Suppressor macrophage treated with lipopolysaccharide for 4 hours (primary cell): ENCODE data around the gene SP5.
A peak's percentile ranks its signal among the peaks of the same experiment; 100 is the strongest.
"Not testable (repeated sequence)": the region's sequence is repeated elsewhere in the genome, so short reads cannot be mapped to it uniquely, and the experiment has no call there.

Experiments used
- DNase-seq: peaks from one replicate; pipeline ENCODE4 v3.0.0-alpha.2; 2020

The SP5 gene

DNA sequence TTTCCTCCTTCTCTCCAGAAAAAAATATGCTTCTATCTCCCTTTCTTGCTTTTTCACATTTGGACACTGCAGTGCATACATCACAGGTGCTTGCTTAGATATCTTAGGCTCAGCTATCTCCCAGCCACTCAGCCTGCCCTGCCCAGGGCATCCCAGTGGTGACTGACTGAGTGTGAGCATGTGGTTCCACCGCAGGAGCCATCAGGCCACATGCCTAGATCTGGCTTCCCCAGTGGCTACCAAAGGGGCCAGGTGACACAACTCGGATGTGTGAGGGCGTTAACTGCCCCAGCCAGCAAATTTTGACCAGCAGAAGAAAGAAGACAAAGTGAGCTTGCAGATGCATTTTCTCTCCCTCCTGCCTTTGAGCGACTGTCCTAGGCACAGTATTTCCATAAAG lies 25.5 kb downstream of the SP5 start:
- no peak for DNase-seq

DNA sequence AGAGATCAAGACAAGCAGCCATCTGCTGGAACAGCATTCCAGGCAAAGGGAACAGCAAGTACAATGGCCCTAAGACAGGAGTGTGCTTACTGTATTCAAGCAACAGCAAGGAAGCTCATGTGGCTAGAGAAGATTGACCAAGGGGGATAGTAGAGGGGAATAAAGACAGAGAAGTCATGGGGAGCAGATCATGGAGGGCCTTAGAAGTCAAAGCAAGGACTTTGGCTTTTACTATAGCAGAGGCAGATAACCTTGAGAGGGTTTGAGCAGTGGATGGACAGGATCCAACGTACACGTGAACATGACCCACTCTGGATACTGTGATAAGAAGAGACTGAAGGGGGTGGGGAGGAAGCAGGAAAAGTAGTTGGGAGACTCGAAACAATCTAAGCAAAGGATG lies 26.9 kb downstream of the SP5 start:
- no peak for DNase-seq

DNA sequence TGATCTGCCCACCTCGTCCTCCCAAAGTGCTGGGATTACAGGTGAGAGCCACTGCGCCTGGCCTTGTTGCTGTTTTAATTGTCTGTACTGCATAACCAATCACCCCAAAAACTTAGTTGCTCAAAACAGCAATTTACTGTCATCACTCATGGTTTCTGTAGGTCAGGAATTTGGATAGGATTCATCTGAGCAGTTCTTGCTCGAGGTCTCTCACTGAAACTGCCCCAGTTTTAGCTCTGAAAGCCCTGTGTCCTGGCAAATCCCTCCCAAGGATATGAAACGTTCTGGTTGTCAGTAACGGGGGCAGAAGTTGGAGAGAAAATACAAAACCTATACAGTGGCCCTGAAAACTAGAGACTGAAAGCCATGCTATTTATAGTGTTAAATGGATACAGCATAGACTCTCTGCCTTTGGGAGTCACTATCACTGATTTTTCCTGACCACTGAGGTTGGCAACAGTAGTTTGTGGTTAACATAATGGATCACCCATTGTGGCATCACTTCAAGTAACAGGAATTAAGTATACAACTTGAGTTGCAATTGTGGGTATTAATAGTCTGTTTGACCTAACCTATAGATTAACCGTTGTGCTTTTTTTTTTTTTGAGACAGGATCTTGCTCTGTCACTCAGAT lies 27.9 kb downstream of the SP5 start:
- DNase-seq: no peak

DNA sequence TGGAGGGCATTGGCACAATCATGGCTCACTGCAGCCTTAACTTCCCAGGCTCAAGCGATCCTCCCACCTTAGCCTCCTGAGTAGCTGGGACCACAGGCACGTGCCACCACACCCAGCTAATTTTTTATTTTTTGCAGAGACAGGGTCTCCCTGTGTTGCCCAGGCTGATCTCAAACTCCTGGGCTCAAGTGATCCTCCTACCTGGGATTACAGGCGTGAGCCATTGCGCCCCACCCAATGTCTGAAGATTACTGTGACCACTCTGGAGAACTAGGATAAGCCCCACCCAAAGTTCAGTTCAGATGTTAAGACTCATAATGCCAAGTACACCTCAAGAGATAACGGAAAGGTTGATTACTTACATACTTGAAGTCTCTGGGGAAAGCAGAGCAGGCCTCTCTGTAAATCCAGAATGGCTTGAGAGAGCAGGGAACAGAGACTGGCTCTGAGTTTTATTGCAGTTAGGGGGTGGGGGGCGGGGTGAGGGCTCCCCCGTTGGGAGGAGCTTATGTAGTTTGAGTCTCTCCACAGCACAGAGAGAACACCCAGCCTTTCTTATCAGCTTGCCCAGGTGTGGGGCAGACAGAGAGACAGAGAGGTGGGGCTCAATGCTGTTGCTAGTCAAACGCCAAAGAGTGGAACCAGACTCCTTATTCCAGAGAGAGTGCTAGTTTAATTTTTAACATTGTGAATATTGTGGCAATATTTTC lies 28.5 kb downstream of the SP5 start:
- DNase-seq: no peak

DNA sequence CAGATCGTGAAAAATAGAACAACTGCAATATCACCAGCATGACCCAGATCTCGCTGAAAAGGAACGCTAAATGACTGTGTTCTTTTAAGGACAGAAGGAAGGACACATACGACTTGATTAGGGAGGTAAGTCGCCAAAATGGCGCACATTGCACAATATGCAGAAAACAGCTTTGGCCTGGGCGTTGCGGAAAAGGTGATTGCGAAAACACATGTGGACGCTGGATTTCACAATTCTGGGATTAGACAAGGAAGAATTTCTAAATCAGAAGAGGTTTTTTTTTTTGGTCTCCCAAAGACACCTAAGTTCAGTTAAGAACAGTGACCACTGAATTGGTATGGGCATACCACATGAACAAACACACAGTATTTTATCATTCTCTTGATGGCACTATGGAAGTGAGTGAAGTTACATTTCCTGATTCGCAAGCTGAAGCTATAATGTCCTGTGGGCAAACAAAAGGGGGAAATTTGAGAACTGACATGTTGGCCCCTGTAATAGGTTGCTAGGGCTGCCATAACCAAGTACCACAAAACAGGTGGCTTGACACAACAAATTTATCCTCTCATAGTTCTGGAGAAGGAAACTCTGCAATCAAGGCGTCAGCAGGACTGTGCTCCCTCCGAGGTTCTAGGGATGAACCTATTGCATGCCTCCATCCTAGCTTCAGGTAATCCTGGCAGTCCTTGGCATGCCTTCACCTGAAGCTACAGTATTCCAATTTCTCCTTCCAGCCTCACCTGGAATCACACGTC lies 29.3 kb downstream of the SP5 start:
- peak; percentile 75 for DNase-seq

DNA sequence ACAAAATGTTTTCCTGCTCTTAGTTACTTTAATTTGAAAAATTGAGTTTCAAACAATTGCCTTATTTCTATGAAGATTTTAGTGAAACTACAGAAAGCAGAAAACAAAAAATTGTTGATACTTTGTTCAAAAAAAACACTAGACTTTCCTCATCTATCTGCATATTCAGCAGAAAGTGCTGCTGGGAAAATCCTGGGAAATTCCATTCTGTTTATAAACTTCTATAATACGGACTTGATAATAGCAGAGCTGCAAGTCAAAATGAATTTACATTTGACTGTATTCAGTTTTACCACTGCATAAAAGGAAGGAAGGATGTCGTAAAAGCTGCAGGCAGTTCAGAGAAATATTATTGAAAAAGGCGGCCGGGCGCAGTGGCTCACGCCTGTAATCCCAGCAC lies 30.2 kb downstream of the SP5 start:
- peak; percentile 64 for DNase-seq

DNA sequence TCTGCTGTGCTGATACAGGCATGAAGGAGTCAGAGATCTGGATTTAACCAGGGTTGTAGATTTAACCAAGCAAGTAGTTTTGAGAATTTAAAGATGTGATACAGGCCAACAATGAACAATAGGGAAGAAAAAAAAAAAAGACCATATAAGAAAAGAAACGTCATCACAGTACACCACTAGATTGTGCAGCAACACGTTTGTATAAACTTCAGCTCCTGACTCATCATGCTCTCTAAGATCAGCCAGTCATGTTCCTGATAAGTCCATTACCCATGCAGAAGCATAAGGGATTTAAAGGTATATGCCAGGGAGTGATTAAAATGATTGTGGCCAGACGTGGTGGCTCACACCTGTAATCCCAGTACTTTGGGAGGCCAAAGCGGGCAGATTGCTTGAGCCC lies 32.8 kb downstream of the SP5 start:
- peak; percentile 14 for DNase-seq

DNA sequence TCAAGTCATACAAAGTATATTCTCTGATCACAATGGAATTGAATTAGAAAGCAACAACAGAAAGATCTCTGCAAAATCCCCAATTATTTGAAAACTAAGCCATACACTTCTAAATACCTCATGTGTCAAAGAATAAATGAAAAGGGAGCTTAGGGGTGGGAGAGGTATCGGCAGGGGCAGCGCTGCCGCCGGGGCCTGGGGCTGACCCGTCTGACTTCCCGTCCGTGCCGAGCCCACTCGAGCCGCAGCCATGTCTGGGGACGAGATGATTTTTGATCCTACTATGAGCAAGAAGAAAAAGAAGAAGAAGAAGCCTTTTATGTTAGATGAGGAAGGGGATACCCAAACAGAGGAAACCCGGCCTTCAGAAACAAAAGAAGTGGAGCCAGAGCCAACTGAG lies 36.4 kb downstream of the SP5 start:
- DNase-seq: not testable (repeated sequence)

DNA sequence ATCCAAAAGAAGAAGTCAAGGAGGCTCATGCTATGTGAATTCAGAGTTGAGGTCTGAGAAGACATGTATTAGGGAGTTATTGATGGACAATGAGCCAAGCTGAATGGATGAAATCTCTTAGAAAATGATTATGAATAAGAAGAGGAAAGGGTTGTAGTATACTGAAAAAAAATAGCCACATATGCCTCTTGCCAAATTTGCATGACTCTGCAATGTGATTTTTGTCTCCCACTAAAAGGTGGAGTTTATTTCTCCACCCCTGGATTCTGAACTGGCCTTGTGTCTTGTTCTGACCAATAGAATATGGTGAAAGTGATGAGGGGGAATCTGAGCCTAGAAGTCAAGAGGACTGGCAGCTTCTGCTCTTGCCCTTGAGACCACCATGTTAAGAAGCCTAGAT lies 46.4 kb downstream of the SP5 start:
- DNase-seq: no peak

DNA sequence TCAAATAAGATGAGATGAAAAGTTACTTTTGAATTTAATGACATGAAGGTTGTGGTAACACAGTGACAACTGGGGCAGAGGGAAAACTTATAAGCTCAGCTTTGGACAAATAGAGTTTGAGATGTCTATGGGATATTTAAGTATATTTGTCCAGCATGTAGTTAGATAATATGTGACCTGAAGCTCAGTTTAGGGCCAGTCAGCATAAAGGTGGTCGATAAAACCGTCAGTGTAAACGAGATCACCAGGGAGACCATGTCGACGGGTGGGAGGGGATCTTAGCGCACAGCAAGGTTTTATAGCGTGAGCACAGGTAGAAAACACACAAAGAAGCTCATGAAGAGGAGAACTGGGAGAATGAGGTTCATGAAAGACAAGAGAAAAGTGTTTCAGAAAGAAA lies 47.6 kb downstream of the SP5 start:
- no peak for DNase-seq

DNA sequence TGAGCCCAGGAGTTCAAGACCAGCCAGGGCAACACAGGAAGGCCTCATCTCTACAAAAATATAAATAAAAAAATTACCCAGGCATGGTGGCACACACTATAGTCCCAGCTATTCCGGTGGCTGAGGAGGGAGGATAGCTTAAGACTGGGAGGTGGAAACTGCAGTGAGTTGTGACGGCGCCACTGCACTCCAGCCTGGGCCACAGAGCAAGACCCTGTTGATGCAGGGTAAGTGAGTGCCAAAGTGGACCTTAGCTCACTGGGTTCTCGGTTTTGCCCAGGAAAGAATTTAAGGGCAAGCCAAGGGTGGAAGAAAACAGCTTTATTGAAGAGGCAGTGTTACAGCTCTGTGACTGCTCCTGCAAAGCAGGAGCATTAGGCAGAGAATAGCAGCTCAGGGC lies 48.1 kb downstream of the SP5 start:
- DNase-seq: no peak

DNA sequence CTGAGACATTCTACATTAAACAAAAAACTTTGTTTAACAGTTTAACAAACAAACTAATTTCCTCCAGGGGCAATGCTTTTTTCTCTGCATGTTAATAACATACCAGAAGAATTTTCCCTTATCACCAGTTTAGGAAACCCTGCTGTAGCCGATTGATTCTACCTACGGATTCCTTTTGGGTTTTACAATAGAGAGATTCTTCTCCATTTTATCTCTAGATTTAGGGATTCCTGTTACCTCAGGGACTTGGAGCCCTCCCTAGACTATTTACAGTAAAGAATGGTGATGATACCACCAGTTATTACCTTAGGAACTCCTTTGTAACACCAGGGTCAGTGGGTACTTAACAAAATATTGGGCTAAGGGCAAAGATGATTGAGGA lies 49.7 kb downstream of the SP5 start:
- no peak for DNase-seq

DNA sequence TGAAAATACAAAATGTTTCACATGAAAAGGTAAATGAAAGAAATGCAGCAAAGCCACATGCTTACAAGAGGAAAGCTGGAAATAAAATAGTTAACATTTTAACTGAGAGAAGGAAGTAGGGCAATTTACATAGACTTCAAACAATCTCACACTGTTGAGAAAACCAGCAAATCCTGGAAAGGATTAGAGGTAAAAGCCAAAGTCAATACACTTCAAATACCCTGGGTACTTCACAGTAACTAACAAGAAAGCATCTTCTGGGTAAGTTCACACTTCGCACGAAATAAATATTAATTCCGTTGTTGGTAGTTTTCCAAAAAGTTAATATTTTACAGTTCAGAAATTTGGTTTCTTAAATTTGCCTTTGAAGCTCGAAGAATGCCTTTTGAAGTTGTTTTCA lies 51.6 kb downstream of the SP5 start:
- DNase-seq: no peak
